ENCODE measurements around the gene NOC2L.

NOC2L gene

DNA sequence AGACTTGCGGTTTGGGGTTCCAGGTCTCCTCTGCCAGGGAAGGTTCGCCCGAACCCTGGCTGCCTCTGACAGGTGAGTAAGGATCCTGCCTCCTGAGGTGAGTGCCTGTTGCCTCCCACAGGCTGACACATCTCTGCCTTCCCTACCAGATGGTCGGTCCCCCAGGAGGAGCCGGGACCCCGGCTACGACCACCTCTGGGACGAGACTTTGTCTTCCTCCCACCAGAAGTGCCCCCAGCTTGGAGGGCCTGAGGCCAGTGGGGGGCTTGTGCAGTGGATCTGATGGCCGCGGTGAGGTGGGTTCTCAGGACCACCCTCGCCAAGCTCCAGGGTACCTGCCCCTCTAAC lies 15.2 kb upstream of the NOC2L start:
- no peak for DNase-seq

DNA sequence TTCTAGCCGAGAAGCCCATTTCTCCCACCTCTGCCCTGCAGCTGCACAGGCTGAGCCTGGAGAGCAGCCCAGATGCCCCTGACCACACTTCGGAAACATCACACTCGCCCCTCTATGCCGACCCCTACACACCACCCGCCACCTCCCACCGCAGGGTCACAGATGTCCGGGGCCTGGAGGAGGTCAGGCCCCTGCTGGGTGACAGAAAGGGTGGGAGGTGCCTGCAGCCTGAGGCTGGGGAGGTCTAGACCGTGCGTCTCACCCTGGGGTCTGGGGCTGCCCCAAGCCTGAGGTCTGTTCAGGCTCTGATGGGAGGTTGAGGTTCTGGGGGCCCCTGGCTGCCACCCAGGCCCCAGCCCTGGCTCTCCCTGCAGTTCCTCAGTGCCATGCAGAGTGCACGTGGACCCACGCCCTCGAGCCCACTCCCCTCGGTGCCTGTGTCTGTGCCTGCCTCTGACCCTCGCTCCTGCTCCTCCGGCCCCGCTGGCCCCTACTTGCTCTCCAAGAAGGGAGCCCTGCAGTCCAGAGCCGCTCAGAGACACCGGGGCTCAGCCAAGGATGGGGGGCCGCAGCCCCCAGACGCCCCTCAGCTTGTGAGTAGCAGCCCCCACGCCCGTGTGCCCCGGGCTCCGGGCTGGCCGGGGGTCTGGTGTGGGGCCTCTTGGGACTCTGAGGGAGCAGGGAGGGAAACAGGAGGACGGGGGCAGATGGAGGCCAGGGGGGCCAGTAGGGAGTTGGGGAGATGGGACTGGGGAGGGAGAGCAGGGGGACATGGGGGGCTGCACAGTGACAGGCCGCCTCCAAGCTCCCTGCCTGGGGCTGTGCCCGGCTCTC lies 14.6 kb upstream of the NOC2L start:
- DNase-seq: no peak

DNA sequence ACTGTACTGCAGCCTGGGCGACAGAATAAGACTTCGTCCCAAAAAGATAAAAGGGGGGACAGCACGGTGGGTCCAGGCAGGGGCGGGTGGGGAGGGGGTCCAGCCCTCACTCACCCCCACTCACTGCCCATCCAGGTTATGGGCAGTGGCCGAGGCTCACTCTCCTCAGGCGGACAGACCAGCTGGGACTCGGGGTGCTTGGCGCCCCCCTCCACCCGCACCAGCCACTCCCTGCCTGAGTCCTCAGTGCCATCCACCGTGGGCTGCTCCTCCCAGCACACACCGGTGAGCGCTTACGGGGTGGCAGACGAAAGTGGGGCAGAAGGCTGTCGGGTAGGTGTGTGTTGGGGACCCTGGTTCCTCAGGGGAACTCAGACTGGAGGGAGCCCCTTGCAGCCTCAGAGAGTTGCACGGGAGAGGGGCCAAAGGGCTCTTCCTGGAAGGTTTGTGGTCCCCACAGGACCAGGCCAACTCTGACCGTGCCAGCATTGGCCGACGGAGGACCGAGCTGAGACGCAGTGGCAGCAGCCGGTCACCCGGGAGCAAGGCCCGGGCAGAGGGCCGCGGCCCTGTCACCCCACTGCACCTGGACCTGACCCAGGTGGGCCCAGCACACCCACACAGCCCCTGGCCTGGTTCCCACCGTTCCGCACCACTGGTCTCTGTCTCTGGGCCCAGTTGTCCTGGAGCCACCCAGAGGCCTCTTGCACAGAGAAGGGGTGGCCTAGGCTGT lies 13.8 kb upstream of the NOC2L start:
- DNase-seq: no peak

DNA sequence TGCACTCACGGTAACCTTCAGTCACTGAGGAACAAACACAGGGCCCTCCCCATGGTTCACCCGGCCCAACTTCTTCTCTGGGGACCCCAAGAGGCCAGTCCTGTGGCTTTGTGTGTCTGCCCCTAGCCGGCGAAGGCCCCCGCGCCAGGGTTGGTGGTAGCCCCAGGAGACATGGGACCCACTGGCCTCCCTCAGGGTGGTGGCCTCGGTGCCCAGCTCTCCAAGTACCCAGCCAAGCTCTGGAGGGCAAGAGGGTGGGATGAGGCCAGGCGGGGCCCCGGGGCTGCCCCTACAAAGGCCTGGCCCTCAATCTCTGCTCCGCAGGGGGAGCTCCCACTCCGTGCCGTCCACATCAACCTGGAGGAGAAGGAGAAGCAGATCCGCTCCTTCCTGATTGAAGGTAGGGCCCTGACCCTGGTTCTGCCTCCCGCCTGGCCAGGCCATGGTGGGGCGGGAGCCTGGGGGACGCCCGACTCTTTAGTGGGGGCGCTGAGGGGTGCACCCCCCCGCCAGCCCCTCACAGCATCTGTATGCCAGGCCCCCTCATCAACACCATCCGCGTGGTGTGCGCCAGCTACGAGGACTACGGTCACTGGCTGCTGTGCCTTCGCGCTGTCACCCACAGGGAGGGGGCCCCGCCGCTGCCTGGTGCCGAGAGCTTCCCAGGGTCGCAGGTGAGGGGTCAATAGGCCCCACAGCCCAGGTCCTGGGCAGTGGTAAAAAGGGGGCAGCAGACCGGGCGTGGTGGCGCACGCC lies 12.9 kb upstream of the NOC2L start:
- no peak for DNase-seq

DNA sequence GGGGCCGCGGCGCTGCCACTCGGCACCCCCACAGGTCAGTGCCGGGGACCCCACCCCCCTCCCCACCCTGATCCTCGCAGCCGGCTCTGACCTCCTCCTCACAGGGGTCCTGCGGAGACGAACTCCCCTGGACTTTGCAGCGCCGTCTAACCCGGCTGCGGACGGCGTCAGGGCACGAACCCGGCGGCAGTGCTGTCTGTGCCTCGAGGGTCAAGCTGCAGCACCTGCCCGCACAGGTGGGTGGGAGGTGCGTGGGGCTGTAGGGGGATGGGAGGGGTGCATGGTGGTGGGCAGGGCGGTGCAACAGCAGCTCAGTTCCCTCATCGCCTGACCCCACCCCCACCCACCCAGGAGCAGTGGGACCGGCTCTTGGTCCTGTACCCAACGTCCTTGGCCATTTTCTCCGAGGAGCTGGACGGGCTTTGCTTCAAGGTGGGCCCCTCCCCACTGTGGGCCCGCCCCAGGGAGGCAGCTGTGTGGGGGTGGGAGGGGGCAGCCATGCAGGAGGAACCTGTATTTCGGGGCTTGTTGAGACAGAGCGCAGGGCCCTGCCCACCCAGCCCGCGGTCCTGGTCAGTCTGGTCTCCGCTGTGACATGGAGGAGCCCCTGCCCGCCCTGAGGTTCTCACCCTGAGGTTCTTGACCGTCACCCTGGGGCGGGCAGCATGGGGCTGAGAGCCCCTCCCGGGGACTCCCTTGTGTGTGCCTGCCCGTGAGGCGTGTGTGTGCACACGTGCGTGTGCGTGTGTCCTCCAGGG lies 12.1 kb upstream of the NOC2L start:
- DNase-seq: no peak

DNA sequence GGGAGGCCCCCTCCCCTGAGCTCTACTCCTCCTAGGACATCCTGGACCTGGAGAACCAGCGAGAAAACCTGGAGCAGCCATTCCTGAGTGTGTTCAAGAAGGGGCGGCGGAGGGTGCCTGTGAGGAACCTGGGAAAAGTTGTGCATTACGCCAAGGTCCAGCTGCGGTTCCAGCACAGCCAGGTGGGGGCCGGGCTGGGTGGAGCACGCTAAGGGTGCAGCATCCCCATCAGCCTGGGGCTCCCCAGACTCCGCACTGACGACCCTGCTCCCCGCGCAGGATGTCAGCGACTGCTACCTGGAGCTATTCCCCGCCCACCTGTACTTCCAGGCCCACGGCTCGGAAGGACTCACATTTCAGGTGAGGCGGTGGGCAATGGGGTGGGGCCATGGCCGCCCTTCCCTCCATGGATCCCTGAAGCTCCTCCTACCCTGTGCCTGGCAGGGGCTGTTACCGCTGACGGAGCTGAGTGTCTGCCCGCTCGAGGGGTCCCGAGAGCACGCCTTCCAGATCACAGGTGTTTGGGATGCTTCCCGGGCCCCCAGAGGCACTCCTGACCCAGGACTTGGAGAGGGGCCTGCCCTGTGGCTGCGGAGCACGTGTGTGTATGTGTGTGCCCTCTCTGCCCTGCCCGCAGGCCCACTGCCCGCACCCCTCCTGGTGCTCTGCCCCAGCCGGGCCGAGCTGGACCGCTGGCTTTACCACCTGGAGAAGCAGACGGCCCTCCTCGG lies 11.4 kb upstream of the NOC2L start:
- DNase-seq: no peak

DNA sequence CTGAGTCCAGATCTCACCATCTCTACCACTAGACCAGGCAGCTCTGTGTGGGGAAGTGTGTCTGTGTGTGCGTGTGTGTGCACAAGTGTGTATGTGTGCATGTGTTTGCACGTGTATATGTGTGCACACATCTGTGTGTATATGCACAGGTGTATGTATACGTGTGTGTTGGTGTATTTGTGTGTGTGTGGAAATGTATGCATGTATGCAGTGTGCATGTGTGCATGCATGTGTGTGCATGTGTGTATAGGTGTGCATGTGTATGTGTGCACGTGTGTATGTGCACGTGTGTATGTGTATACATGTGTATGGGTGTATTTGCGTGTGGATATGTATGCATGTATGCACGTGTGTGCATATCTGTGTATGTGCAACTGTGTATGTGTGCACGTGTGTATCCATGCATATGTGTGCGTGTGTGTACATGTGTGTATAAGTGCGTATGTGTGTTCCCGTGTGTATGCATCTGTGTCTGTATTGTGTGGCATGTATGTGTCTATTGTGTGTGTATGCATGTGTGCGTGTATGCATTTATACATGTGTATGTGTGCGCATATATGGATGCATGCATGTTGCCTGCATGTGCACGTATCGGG lies 10.3 kb upstream of the NOC2L start:
- DNase-seq: no peak

DNA sequence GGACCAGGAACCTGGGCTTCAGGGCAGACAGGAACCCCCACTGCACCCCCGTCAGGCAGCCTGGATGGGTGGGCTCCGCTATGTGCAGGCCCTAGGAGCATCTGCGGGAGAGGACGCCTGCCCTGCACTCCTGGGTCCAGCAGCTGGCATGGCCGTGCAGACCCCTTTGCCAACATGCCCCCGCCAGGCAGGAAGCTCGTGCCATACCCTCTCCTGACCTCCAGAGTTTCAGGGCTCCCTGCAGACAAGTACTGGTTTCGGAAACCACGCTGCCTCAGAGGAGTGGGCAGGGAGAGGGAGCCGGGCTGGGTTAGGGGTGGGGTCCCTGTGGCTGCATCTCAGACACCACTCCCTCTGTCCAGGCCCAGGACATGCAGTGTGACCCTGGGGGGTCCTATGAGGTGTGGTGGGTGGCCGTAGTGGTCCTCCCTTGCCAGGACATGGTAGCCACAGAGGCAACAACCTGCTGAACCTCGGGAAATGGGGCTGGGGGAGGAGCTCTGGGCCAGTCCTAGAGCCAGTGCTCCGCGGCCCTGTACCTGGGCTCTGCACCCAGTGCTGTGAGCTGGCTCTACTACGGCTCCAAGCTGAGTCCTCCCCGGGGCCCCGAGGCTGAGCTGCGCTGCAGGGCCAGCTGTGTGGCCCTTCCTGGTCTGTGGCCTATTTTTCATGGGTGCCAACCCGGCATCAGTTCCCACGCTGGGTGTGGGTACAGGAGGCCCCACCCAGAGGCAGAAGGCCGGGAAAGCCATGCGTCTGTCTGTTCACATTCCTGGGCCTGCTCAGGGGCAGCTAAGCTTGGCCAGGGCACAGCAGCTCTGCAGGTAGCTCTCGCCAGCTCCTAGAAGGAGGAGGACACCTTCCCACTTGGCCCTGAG lies 8.6 kb upstream of the NOC2L start:
- DNase-seq: no peak

DNA sequence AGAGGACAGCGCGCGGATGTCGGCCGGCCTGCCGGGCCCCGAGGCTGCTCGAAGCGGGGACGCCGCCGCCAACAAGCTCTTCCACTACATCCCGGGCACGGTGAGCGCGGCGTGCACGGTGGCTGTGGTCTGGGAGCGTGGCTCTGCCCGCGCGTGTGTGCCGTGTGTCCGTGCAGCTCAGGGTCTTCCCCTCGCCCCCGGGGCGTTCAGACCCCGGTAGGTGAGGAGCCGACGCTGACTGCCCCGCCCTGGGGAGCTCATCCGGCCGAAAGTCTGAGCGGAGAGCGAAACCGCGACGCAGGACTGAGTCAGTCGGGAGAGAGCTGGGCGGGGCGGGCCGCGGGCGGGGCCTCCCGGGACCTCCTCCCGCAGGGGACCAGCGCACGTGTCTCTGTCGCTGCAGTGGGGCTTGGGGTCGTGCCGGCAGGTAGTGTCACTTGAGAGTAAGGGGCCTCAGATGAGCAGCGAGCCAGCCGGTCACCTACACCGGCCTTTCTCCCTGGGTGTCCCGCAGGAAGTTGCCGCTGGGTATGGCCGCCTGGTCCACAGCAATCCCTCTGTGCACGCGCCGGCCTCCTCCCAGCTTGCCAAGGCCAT lies 7.7 kb upstream of the NOC2L start:
- DNase-seq: peak; percentile 27

DNA sequence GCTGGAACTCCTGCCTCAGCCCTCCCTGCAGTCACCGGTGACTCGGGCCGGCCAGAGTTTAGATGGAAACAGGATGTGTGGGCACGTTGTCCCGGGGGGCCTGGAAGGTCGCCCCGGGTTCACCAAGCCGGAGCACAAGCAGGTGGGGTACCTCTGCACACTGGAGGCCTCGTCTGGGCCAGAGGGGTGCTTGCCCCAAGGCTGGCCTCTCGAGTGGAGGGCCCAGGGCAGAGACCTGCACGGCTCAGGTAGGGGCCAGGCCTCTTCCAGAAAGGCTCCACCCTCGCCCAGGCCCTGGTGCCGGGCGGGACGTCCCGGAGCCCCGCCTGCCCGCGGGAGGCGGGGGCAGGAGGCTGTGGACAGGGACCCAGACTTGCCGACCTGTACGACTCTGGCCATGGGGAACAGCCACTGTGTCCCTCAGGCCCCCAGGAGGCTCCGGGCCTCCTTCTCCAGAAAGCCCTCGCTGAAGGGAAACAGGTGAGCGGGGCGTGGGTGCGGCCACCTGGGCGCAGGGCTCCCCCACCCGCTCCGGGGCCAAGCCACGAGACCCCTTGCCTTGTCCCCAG lies 7.2 kb upstream of the NOC2L start, which contains the start of gene PLEKHN1:
Gene PLEKHN1 (plus strand): TSS at position 348 of the 569 bp plus-strand sequence. CDS start 50 bp downstream, at position 398.
- peak; percentile 40 for DNase-seq

DNA sequence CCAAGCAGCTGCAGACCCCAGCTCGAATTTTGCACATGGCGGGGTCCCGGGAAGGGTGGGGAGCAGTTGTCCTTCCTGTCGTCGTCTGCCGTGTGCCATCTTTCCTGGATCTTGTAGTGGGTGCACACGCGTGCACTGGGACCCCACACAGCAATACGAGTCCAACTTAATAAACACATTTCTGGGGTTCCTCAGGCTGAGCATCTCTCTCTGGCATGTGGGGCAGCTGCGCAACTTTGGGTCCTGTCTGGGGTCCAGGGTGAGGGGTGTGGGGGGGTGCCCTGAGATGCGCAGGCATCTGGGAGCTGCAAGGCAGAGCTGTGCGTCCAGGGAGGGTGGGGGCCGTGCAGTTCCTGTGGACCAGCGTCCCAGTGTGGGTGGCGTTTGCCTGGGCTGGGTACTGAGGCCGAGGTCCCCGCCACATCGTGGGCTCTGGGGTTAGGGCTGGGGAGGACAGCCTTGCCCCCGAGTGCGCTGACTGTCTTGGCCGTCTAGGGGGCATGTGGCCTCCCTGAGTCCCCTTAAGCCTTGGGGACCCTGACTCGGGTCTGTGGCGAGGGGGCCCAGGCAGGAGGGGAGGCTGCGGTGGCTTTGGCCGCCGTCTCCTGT lies 6.6 kb upstream of the NOC2L start:
- DNase-seq: no peak

DNA sequence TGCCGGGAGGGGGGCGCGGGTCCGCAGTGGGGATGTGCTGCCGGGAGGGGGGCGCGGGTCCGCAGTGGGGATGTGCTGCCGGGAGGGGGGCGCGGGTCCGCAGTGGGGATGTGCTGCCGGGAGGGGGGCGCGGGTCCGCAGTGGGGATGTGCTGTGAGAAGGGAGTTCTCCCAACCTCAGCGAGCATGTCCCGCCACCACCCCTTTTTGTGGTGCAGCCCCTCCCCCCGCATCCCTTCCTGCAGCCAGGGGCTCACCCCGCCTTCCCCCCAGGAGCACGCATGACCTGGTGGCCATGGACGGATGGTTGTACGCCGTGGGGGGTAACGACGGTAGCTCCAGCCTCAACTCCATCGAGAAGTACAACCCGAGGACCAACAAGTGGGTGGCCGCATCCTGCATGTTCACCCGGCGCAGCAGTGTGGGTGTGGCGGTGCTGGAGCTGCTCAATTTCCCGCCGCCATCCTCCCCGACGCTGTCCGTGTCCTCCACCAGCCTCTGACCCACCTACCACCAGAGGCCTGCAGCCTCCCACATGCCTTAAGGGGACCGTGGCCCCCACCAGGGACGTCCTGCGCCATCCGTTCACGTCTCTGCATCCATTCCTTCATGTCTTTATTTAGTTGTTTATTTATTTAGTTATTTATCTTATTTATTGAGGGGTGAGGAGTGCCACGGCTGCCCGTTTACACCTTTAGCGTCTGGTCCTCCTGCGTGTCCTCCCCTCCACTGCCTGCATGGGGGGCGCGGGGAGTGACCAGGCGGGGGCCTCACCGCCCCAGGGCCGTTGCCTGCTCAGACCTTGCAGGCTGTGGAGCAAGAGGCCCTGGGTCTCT lies 5.9 kb upstream of the NOC2L start:
- no peak for DNase-seq

DNA sequence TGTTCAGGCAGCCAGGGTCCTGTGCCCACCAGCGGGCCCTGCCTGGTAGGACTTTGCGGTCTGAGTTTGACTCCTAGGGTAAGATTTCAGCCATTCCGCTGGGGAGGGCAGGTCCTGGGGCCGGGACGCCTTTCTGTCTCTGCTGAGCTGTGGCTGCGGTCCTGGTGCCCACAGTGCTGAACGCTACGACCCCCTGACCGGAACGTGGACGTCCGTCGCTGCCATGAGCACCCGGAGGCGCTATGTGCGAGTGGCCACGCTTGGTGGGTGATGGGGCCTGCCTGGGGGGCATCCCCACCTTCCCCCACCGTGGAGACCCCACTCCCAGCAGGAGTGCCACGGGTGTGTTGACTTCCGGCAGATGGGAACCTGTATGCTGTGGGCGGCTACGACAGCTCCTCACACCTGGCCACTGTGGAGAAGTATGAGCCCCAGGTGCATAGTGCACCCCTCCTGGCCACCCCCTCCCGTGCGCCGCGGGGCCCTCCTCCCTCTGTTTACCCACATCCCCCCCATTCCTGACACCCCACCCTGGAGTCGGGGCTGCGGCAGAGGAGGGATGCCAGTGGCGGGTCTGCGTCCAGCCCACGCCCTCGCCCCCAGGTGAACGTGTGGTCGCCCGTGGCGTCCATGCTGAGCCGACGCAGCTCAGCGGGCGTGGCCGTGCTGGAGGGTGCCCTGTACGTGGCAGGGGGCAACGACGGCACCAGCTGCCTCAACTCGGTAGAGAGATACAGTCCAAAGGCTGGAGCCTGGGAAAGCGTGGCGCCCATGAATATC lies 4.9 kb upstream of the NOC2L start:
- DNase-seq: no peak

DNA sequence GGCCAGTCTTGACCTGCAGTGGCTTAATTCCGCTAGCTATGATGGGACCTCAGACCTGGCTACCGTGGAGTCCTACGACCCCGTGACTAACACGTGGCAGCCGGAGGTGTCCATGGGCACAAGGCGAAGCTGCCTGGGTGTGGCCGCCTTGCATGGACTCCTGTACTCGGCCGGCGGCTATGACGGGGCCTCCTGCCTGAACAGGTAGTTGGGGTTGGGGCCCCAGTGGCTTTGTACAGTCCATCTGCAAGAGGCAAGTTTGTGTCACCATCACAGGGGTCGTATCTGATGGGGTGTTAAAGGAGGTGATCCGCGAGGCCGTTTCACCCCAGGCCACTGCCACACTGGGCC lies 4.2 kb upstream of the NOC2L start:
- no peak for DNase-seq

DNA sequence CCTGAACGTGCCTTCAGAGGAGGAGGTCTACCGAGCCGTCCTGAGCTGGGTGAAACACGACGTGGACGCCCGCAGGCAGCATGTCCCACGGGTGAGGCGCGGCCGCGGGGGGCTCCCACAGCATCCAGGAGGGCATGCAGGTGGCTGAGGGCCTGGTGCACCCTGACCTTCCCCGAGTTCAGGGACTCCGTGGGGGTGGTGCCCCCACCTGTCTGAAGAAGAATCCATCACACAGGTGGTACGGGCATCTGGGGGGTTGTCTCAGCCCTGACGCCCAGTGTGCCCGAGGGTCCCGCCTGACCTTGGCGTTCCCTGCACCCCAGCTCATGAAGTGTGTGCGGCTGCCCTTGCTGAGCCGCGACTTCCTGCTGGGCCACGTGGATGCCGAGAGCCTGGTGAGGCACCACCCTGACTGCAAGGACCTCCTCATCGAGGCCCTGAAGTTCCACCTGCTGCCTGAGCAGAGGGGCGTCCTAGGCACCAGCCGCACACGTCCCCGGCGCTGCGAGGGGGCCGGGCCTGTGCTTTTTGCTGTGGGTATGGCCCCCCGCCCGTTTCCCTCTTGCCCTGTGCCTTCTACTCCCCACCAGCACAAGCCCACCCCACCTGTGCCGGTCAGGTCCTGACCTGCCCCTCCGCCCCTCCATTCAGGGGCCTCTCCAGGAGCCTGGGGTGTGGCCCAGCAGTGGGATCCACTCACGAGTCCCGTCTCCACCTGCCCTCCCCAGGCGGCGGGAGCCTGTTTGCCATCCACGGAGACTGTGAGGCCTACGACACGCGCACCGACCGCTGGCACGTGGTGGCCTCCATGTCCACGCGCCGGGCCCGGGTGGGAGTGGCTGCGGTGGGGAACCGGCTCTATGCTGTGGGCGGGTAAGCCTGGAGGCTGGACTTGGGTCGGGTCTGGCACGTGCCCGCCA lies 3.6 kb upstream of the NOC2L start:
- DNase-seq: no peak

DNA sequence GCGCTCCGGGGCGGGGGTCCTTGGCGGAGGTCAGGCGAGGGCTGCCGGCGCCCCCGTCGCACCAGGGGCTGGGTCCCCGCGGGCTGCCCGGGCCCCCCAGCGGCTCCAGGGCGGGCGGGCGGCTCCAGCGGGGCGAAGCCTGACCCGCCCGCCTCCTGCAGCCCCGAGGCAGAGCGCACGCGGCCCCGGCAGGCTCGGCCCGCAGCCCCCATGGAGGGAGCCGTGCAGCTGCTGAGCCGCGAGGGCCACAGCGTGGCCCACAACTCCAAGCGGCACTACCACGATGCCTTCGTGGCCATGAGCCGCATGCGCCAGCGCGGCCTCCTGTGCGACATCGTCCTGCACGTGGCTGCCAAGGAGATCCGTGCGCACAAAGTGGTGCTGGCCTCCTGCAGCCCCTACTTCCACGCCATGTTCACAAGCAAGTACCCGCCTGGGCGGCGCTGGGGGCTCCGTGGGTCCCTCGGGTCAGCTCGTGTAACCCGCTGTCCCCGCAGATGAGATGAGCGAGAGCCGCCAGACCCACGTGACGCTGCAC lies 2.1 kb upstream of the NOC2L start:
- DNase-seq: no peak
